T-helper 1 cell treated with Interleukin-12 subunit alpha and Interleukin-12 subunit beta and Interleukin-4 antibody, amounts not matched to agents 30 μg/mL and 1 μg/mL, for 36 hours (primary cell): Measurements from ENCODE around the gene CHN2.

Experiments used
- H3K27ac Mint-ChIP-seq: one replicate; pipeline ENCODE4 v1.8.0; 2021; ENCODE audit warnings: mild to moderate bottlenecking, mixed read lengths
- H3K27me3 Mint-ChIP-seq: one replicate; pipeline ENCODE4 v1.8.0; 2021; ENCODE audit warnings: low read depth, mixed read lengths
- H3K36me3 Mint-ChIP-seq: one replicate; pipeline ENCODE4 v1.8.0; 2021; ENCODE audit warnings: low read depth, mixed read lengths
- H3K4me1 Mint-ChIP-seq: one replicate; pipeline ENCODE4 v1.8.0; 2021; ENCODE audit warnings: low read depth, mixed read lengths
- H3K4me3 Mint-ChIP-seq: one replicate; pipeline ENCODE4 v1.8.0; 2021; ENCODE audit warnings: mild to moderate bottlenecking, moderate library complexity, mixed read lengths
- H3K9me3 Mint-ChIP-seq: one replicate; pipeline ENCODE4 v1.8.0; 2021; ENCODE audit warnings: mixed read lengths

The CHN2 gene

GRCh38 chr7:29194594-29195427, at the start of gene CHN2:
CHN2 (plus strand) TSS chr7:29194775.
- Mint-ChIP-seq H3K4me1 (peaks cover 16% of the 10 kb centered on the region), H3K36me3 (no peaks in the 10 kb centered on the region), H3K9me3 (no peaks in the 10 kb centered on the region), H3K27me3 (peaks cover 68% of the 10 kb centered on the region), H3K4me3 (peak within 1 kb of the TSS; percentile 82), H3K27ac (no peak within 1 kb of the TSS)

- H3K4me1 Mint-ChIP-seq, result no peaks in the 10 kb centered on the region
- no peak overlapping the region for H3K4me3 Mint-ChIP-seq
- H3K27ac Mint-ChIP-seq, result no peak overlapping the region
- H3K27me3 Mint-ChIP-seq, result peaks cover 39% of the 10 kb centered on the region
- H3K36me3 Mint-ChIP-seq, result no peaks in the 10 kb centered on the region
- H3K9me3 Mint-ChIP-seq, result no peaks in the 10 kb centered on the region
These were observed 49.0 kb upstream of the CHN2 start for GRCh38 chr7:29145553-29146056.

DNA sequence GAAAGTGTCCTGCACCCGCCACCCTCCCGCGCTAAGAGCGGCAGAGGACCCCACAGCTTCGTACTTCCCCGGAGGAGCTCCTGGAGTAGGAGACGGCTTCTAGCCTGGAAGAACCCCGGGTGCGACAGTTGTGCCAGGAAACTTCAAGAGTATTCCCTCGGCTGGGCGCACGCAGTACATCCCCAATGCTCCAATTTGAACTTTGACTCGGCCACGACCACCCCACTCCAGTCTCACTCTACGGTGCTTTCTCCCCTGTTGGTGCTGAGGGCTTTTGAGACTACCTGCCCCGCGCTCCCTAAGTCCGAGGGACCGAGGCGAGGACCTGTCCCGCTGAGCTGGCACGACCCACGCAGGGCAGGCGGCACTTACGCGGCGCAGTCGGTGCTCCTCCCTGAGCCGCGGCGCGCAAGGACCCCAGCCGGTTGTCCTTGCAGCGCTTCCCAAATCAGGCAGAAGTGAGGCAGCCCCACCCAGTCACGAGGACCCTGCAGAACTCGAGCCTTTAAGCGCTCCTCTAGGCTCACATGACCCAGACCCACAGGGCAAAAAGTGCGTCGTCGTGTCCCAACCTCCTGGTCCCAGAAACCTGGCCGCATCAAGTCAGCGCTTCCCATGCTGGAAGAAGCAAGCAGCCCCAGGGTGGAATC, 48.4 kb upstream of the CHN2 start, which contains the start of gene CPVL:
TSS of gene CPVL (minus strand) at position 481 of the 650 bp plus-strand sequence. CDS start 25,476 bp downstream, outside the sequence.
- no peak within 1 kb of the TSS for H3K4me3 Mint-ChIP-seq

GRCh38 chr7:29146888-29147609, 47.5 kb upstream of the CHN2 start:
- H3K9me3 Mint-ChIP-seq, result no peaks in the 10 kb centered on the region
- H3K27ac Mint-ChIP-seq, result no peak overlapping the region
- peaks cover 39% of the 10 kb centered on the region for H3K27me3 Mint-ChIP-seq
- H3K36me3 Mint-ChIP-seq, result no peaks in the 10 kb centered on the region
- no peaks in the 10 kb centered on the region for H3K4me1 Mint-ChIP-seq
- no peak overlapping the region for H3K4me3 Mint-ChIP-seq

More for the DNA sequence above, 48.4 kb upstream of the CHN2 start, which contains the start of gene CPVL:
- no peaks in the 10 kb centered on the region for H3K36me3 Mint-ChIP-seq
- no peaks in the 10 kb centered on the region for H3K4me1 Mint-ChIP-seq
- H3K9me3 Mint-ChIP-seq, result no peaks in the 10 kb centered on the region
- peaks cover 39% of the 10 kb centered on the region for H3K27me3 Mint-ChIP-seq
- no peak within 1 kb of the TSS for H3K27ac Mint-ChIP-seq

DNA sequence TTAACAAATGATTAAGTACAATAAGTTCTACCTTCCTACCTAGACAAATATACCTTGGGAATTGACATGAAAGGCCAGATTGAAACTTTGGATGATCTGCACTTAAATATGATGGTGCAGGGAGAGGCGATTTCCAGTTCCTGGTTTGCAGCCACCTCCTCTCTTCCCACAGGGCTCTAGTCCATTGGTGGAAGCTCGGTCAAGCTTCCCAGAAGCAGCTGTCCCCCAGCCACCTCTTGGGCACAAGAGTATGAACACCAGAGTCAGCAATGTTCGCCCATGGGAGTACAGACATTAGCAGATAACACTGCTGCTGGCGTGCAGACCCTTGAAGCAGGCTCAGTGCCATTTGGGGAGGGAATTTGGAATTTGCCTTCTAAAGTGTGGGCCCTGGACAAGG, 46.8 kb upstream of the CHN2 start:
- no peak overlapping the region for H3K27ac Mint-ChIP-seq
- no peak overlapping the region for H3K4me3 Mint-ChIP-seq
- no peaks in the 10 kb centered on the region for H3K4me1 Mint-ChIP-seq
- peaks cover 37% of the 10 kb centered on the region for H3K27me3 Mint-ChIP-seq
- H3K36me3 Mint-ChIP-seq, result no peaks in the 10 kb centered on the region
- no peaks in the 10 kb centered on the region for H3K9me3 Mint-ChIP-seq

GRCh38 chr7:29149036-29149435, 45.5 kb upstream of the CHN2 start:
- Mint-ChIP-seq H3K4me3 (no peak overlapping the region), H3K27me3 (peaks cover 33% of the 10 kb centered on the region), H3K36me3 (no peaks in the 10 kb centered on the region), H3K9me3 (no peaks in the 10 kb centered on the region), H3K4me1 (no peaks in the 10 kb centered on the region), H3K27ac (no peak overlapping the region)

DNA sequence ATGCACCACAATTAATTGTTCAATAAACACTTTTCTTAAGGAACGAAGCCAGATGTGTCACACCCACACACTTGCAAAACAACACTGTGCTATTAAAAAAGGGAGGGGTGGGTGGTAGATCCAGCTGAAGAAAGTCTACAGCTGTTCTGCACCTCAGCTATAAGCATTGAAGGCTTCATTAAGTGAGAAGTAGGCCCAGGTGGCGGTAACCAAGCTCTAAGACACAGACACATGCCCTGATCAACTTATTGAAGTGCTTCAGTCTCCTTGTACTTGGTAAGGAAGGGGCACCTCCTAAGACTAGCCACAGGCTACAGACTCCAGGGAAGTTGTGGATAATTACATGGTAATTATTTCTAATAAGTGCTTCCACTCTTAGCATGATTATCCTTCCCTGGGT, 43.7 kb upstream of the CHN2 start:
- no peak overlapping the region for H3K27ac Mint-ChIP-seq
- no peaks in the 10 kb centered on the region for H3K36me3 Mint-ChIP-seq
- H3K27me3 Mint-ChIP-seq, result peaks cover 22% of the 10 kb centered on the region
- no peaks in the 10 kb centered on the region for H3K4me1 Mint-ChIP-seq
- H3K9me3 Mint-ChIP-seq, result no peaks in the 10 kb centered on the region
- no peak overlapping the region for H3K4me3 Mint-ChIP-seq

DNA sequence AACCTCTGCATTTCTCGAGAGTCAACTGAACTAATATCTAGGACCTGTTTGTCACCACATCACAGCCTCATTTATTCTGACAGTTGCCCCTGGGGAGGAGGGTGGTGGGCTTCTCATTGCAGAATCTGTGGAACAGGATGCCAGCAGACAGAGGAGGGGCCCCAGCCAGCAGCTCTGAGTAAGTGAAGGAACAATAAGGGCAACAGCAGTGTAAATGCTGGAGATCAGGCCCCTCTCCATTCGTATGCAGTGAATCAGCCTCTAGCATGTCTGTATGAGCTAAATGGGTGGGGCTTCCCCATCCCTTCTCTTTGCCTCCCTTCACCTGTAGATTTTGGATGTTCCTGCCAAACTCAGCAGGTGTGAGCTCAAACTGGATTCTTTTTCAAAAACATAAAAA, 40.5 kb upstream of the CHN2 start:
- Mint-ChIP-seq H3K4me3 (no peak overlapping the region), H3K36me3 (no peaks in the 10 kb centered on the region), H3K27me3 (peaks cover 8% of the 10 kb centered on the region), H3K9me3 (no peaks in the 10 kb centered on the region), H3K27ac (no peak overlapping the region), H3K4me1 (peaks cover 3% of the 10 kb centered on the region)

GRCh38 chr7:29156907-29157452, 37.6 kb upstream of the CHN2 start:
- Mint-ChIP-seq H3K36me3 (no peaks in the 10 kb centered on the region), H3K27me3 (peaks cover 8% of the 10 kb centered on the region), H3K9me3 (no peaks in the 10 kb centered on the region), H3K4me3 (no peak overlapping the region), H3K4me1 (peaks cover 3% of the 10 kb centered on the region), H3K27ac (no peak overlapping the region)

DNA sequence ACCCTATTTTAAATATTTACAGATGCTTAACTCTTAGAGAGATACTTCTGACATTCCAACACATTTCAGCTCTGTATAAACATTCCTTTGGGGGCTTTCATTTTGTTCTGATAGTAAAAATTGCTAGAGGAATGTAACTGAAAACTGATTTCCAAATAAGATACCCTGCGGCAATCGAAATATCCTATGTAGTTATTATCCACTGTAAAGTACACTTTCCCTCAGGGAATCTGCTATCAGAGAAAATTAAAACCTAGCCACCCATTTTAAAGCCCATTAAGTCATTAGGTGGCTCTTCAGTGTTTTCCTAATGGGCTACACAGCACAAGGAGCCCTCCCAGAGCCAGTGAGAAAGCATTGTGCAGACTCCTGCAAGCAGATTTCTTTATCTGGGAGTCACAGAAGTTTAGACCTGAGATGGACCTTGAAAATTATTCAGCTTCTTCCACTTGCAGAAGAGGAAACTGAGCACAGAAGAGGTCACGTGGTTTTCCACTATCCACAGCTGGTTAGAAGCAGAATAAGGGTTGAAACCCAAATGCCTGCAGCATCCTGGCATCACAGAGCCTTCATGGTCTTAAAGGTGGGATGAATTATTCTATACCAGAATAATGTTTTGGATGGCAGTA, 35.7 kb upstream of the CHN2 start:
- Mint-ChIP-seq H3K4me3 (no peak overlapping the region), H3K4me1 (peaks cover 3% of the 10 kb centered on the region), H3K27me3 (peaks cover 8% of the 10 kb centered on the region), H3K27ac (no peak overlapping the region), H3K36me3 (no peaks in the 10 kb centered on the region), H3K9me3 (no peaks in the 10 kb centered on the region)

GRCh38 chr7:29160080-29160479, 34.5 kb upstream of the CHN2 start:
- no peaks in the 10 kb centered on the region for H3K36me3 Mint-ChIP-seq
- H3K4me3 Mint-ChIP-seq, result no peak overlapping the region
- peaks cover 8% of the 10 kb centered on the region for H3K27me3 Mint-ChIP-seq
- H3K27ac Mint-ChIP-seq, result no peak overlapping the region
- peaks cover 3% of the 10 kb centered on the region for H3K4me1 Mint-ChIP-seq
- H3K9me3 Mint-ChIP-seq, result no peaks in the 10 kb centered on the region

DNA sequence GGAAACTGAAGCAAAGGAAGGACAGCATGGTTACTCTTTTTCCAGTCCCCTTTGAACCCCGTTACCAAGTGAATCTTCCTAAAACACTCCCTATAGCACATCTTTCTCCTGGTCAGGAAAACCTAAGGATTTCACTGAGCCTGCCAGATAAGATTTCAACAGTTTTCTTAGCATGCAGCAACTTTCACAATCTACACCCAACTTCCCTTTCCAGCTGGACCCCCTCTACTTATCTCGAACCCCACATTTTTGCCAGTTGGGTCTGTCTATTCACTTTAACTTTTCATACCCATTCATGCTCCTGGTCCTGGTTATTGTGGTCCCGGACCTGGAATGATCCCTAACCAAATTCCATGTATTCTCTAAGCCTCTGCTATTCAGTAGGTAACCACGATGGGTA, 33.3 kb upstream of the CHN2 start:
- Mint-ChIP-seq H3K27ac (no peak overlapping the region), H3K4me3 (no peak overlapping the region), H3K9me3 (peaks cover 4% of the 10 kb centered on the region), H3K36me3 (no peaks in the 10 kb centered on the region), H3K27me3 (peaks cover 8% of the 10 kb centered on the region), H3K4me1 (peaks cover 3% of the 10 kb centered on the region)

DNA sequence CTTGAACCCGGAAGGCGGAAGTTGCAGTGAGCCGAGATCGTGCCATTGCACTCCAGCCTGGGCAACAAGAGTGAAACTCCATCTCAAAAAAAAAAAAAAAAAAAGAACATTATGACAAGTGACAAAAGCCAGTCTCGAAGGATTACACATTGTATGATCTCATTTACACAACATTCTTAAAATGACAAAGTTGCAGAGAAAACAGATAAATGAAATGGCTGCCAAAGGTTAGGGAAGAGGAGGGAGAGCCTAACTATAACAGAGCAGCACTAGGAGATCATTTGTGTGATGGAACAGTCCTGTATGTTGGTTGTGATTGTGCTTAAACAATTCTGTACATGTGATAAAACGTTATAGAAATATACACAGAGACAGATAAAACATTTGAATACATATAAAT, 32.0 kb upstream of the CHN2 start:
- H3K9me3 Mint-ChIP-seq, result peaks cover 4% of the 10 kb centered on the region
- no peaks in the 10 kb centered on the region for H3K4me1 Mint-ChIP-seq
- H3K36me3 Mint-ChIP-seq, result no peaks in the 10 kb centered on the region
- no peak overlapping the region for H3K4me3 Mint-ChIP-seq
- H3K27me3 Mint-ChIP-seq, result peaks cover 8% of the 10 kb centered on the region
- no peak overlapping the region for H3K27ac Mint-ChIP-seq

DNA sequence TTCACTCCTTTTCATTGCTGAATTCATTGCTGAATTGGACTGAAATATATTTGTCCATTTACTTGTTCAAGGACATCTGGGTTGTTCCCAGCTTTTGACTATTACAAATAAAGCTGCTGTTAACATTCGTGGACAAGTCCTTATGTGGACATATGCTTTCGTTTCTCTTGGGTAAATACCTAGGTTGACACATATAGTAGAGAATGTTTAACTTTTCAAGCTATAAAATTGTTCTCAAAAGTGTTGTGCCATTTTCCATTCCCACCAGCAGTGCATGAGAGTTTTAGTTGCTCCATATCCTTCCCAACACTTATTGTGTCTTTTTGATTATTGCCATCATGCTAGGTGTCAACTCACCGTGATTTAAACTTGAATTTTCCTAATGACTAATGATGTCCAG, 30.7 kb upstream of the CHN2 start:
- Mint-ChIP-seq H3K27me3 (no peaks in the 10 kb centered on the region), H3K36me3 (no peaks in the 10 kb centered on the region), H3K4me1 (no peaks in the 10 kb centered on the region), H3K27ac (no peak overlapping the region), H3K9me3 (peaks cover 4% of the 10 kb centered on the region), H3K4me3 (no peak overlapping the region)
